Measurements from ENCODE around the gene SELENOV.

SELENOV gene

DNA sequence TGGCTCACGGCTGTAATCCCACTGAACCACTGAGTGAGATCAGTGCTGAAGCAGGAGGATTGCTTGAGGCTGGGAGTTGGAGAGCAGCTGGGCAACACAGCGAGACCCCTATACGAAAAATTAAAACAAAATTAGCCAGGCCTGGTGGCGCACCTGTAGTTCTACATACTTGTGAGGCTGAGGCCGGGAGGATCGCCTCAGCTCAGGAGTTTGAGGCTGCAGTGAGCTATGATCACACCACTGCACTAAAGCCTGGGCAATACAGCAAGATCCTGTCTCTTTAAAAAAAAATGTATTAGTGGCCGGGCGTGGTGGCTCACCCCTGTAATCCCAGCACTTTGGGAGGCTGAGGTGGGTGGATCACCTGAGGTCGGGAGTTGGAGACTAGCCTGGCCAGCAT lies 6.3 kb upstream of the SELENOV start:
- TF ChIP-seq, protein P1, sequence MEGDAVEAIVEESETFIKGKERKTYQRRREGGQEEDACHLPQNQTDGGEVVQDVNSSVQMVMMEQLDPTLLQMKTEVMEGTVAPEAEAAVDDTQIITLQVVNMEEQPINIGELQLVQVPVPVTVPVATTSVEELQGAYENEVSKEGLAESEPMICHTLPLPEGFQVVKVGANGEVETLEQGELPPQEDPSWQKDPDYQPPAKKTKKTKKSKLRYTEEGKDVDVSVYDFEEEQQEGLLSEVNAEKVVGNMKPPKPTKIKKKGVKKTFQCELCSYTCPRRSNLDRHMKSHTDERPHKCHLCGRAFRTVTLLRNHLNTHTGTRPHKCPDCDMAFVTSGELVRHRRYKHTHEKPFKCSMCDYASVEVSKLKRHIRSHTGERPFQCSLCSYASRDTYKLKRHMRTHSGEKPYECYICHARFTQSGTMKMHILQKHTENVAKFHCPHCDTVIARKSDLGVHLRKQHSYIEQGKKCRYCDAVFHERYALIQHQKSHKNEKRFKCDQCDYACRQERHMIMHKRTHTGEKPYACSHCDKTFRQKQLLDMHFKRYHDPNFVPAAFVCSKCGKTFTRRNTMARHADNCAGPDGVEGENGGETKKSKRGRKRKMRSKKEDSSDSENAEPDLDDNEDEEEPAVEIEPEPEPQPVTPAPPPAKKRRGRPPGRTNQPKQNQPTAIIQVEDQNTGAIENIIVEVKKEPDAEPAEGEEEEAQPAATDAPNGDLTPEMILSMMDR (IDR thresholded peaks at IDR 0.05; ENCODE audit: control insufficient read depth, extremely low read depth, insufficient read depth) = no peak
- DNase-seq (ENCODE audit: low read depth) = no peak
- no peak overlapping the region for H3K4me3 ChIP-seq (ENCODE audit: low read depth, low read length)

DNA sequence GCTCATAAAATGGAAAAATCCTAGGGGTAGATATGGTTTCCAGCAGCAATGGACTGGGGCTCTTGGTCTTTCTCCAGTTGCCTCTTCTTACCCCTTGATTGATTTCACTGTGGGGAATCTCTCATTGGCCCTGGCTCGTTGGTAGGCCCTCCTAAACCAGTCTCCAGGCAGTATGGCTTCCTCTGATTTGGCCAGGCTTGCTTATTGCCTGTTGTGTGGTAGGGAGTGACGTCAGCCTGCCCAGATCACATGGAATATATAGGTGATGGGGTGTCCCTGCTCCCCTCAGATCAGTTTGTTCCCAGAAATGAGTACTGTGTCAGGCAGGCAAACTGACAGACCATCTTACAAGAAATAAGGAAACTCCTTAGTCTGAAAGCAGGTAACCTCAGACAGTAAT lies 5.7 kb upstream of the SELENOV start:
- DNase-seq (ENCODE audit: low read depth) = no peak
- TF ChIP-seq, protein P1 (IDR thresholded peaks at IDR 0.05; ENCODE audit: control insufficient read depth, extremely low read depth, insufficient read depth) = no peak
- H3K4me3 ChIP-seq (ENCODE audit: low read depth, low read length) = no peak overlapping the region

DNA sequence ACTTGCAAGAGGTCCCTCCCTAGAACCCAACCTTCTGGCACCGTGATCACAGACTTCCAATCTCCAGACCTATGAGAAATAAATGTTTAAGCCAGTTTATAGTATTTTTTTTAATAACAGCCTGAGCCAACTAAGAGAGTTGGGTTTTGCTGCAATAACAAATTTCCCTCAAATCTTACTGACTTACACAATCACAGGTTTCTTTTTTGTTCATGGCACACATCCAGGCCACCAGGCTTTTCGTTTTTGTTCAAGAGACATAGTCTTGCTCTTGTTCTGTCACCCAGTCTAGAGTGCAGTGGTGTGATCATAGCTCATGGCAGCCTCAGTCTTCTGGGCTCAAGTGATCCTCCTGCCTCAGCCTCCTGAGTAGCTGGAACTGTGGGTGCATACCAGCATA lies 2.0 kb upstream of the SELENOV start:
- no peak for DNase-seq (ENCODE audit: low read depth)
- TF ChIP-seq, protein P1 (IDR thresholded peaks at IDR 0.05; ENCODE audit: control insufficient read depth, extremely low read depth, insufficient read depth) = no peak

DNA sequence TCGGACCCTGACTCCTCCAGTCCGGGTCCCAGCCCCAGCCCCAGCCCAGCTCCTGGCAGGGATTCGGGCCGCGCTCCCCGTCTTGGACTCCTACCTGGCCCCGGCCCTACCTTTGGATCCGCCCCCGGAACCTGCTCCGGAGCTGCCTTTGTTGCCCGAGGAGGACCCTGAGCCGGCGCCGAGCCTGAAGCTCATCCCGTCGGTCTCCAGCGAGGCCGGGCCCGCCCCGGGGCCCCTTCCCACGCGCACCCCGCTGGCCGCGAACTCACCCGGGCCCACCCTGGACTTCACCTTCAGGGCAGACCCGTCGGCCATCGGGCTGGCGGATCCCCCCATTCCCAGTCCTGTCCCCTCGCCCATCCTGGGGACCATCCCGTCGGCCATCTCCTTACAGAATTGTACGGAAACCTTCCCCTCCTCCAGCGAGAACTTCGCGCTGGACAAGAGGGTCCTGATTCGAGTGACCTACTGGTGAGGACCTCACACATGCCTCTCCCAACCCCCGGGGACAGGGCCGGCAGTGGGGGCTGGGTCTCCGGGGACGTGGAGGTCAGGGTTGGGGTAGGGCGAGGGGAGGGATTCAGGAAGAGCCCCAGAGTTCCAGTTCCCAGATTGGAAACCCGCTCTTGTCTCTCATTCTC lies 732 bp downstream of the SELENOV start:
- TF ChIP-seq, protein P1 (IDR thresholded peaks at IDR 0.05; ENCODE audit: control insufficient read depth, extremely low read depth, insufficient read depth) = no peak
- peak overlapping the region; percentile 35 for H3K4me3 ChIP-seq (ENCODE audit: low read depth, low read length)
- DNase-seq (ENCODE audit: low read depth) = no peak

More for the DNA sequence above, 2.0 kb upstream of the SELENOV start:
- no peak overlapping the region for H3K4me3 ChIP-seq (ENCODE audit: low read depth, low read length)

DNA sequence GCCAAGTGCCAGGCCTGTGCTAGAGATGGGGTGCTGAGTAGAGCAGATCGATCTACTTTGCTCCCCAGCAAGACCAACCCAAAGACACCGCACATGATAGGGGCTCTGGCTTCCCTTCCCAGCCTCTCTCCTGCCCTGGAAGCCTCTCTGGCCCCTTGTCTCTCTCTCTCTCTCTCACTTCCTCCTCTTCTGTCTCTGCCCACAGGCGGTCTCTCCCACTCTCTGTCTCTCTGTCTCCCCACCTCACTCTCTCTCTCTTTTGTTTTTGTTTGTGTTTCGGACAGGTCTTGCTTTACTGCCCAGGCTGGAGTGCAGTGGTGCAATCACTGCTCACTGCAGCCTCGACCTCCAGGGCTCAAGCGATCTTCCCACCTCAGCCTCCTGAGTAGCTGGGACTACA lies 1.3 kb downstream of the SELENOV start:
- no peak overlapping the region for H3K4me3 ChIP-seq (ENCODE audit: low read depth, low read length)
- no peak for DNase-seq (ENCODE audit: low read depth)
- TF ChIP-seq, protein P1 (IDR thresholded peaks at IDR 0.05; ENCODE audit: control insufficient read depth, extremely low read depth, insufficient read depth) = no peak

DNA sequence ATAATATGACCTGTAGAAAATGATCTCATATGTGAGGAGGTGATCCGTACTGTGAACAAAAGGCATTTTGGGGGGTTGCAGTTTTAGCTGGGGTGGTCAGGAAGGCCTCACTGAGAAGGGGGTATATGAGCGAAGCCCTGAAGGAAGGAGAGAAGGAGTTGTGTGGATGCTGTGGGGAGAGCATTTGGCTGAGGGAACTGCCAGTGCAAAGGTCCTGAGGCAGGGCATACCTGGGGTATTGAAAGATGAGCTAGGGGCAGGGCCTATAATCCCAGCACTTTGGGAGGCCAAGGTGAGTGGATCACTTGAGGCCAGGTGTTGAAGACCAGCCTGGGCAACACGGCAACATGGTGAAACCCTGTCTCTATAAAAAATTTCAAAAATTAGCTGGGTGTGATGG lies 2.5 kb downstream of the SELENOV start:
- DNase-seq (ENCODE audit: low read depth) = no peak
- TF ChIP-seq, protein P1 (IDR thresholded peaks at IDR 0.05; ENCODE audit: control insufficient read depth, extremely low read depth, insufficient read depth) = no peak
- no peak overlapping the region for H3K4me3 ChIP-seq (ENCODE audit: low read depth, low read length)

DNA sequence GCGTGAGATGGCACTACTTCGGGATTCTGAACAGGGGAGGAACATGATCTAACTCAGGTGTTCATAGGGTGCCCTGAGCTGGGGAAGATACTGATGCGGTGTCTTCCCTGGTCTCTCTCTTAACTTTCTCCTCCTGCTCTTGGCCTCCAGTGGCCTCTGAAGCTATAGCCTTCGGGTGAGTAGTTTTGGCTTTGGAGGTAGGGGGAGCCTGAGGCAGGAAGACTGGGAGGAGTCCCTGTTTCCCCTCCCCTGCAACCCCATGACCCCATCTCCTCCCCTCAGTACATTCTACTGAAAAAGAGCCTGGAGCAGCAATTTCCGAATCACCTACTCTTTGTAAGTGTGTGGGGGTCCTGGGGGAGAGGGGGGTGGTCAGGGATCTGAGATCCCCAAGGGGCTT lies 3.5 kb downstream of the SELENOV start:
- no peak for DNase-seq (ENCODE audit: low read depth)

More for the DNA sequence above, 3.5 kb downstream of the SELENOV start:
- no peak overlapping the region for H3K4me3 ChIP-seq (ENCODE audit: low read depth, low read length)
- TF ChIP-seq, protein P1 (IDR thresholded peaks at IDR 0.05; ENCODE audit: control insufficient read depth, extremely low read depth, insufficient read depth) = no peak

All from LNCaP clone FGC (cell line).